Type B pancreatic cell (in vitro differentiated cells): Measurements from ENCODE around the gene RBM26. TPM values are rescaled to one million over a fixed set of nuclear protein-coding genes. Genes with fewer than 3 reads are reported as not detected.

Experiments used
- DNase-seq: peaks from one replicate; pipeline ENCODE4 v3.0.0; 2021; ENCODE audit warnings: mixed read lengths; ENCODE audit not compliant: unreplicated experiment; ENCODE audit errors: extremely low spot score
- H3K27ac Mint-ChIP-seq: 2 replicates; pipeline ENCODE4 v1.8.0; 2021; ENCODE audit warnings: mild to moderate bottlenecking, mixed read lengths
- H3K27me3 Mint-ChIP-seq: 2 replicates; pipeline ENCODE4 v1.8.0; 2021; ENCODE audit warnings: mixed read lengths
- H3K36me3 Mint-ChIP-seq: 2 replicates; pipeline ENCODE4 v1.8.0; 2021; ENCODE audit warnings: mixed read lengths
- H3K4me1 Mint-ChIP-seq: one replicate; pipeline ENCODE4 v1.8.0; 2021; ENCODE audit warnings: mixed read lengths; ENCODE audit not compliant: unreplicated experiment
- H3K4me3 Mint-ChIP-seq: 2 replicates; pipeline ENCODE4 v1.8.0; 2021; ENCODE audit warnings: mild to moderate bottlenecking, mixed read lengths
- H3K9me3 Mint-ChIP-seq: 2 replicates; pipeline ENCODE4 v1.8.0; 2021; ENCODE audit warnings: mixed read lengths
- CTCF ChIP-seq: fragments of 200-600 bp; sonication (generic); conservative IDR thresholded peaks from 2 replicates; pipeline ENCODE4 v1.5.0; 2021; ENCODE audit warnings: antibody characterized with exemption, mild to moderate bottlenecking
- total RNA-seq: library from RNA; stranded (reverse); gene quantifications from 2 replicates; pipeline ENCODE4 v1.2.1, GENCODE V29; 2021; ENCODE audit warnings: low replicate concordance

RBM26 gene
- total RNA-seq, 1 donor from 2014 or later = 66.9 TPM

- no peaks in the 10 kb centered on the region for H3K36me3 Mint-ChIP-seq
- no peak for DNase-seq
- TF ChIP-seq CTCF = no peak
- H3K27ac Mint-ChIP-seq = no peak overlapping the region
- H3K27me3 Mint-ChIP-seq = no peaks in the 10 kb centered on the region
- no peak overlapping the region for H3K4me3 Mint-ChIP-seq
- no peaks in the 10 kb centered on the region for H3K9me3 Mint-ChIP-seq
- no peaks in the 10 kb centered on the region for H3K4me1 Mint-ChIP-seq
These were observed 134.4 kb downstream of the RBM26 start for GRCh38 chr13:79271616-79272015.

GRCh38 chr13:79270859-79271258 is 135.2 kb downstream of the RBM26 start:
- no peaks in the 10 kb centered on the region for H3K4me1 Mint-ChIP-seq
- no peak overlapping the region for H3K4me3 Mint-ChIP-seq
- no peaks in the 10 kb centered on the region for H3K36me3 Mint-ChIP-seq
- H3K9me3 Mint-ChIP-seq = no peaks in the 10 kb centered on the region
- TF ChIP-seq CTCF = no peak
- no peak overlapping the region for H3K27ac Mint-ChIP-seq
- H3K27me3 Mint-ChIP-seq = peaks cover 3% of the 10 kb centered on the region
- DNase-seq = no peak

Other genes with a start within 250 kb of the RBM26 start
- gene NDFIP2, start 74.9 kb upstream of the RBM26 start, total RNA-seq = 41.7 and 97.5 TPM in 2 replicates